Measurements from ENCODE around the gene HDAC4.

GRCh38 chr2:239136762-239137161 lies 264.1 kb downstream of the HDAC4 start:
- TF ChIP-seq SMC3 (IDR thresholded peaks at IDR 0.05; ENCODE audit: low read depth, low read length) (no peak), POLR2A (IDR thresholded peaks at IDR 0.05; ENCODE audit: low read depth, low read length) (no peak), BHLHE40 (IDR thresholded peaks at IDR 0.05; ENCODE audit: low read depth, low read length) (no peak), RCOR1 (IDR thresholded peaks at IDR 0.05; ENCODE audit: insufficient replicate concordance, low read length) (no peak), MAZ (IDR thresholded peaks at IDR 0.05; ENCODE audit: borderline replicate concordance, low read depth, low read length) (no peak), USF2 (IDR thresholded peaks at IDR 0.05; ENCODE audit: low read depth, low read length) (no peak), CHD1 (IDR thresholded peaks at IDR 0.05; ENCODE audit: low read depth, low read length) (no peak), CEBPB (IDR thresholded peaks at IDR 0.05; ENCODE audit: low read depth, low read length) (no peak), RAD21 (IDR thresholded peaks at IDR 0.05; ENCODE audit: low read length) (no peak), MAFK (IDR thresholded peaks at IDR 0.05; ENCODE audit: low read depth, low read length) (no peak)
- TF ChIP-seq, protein P1, sequence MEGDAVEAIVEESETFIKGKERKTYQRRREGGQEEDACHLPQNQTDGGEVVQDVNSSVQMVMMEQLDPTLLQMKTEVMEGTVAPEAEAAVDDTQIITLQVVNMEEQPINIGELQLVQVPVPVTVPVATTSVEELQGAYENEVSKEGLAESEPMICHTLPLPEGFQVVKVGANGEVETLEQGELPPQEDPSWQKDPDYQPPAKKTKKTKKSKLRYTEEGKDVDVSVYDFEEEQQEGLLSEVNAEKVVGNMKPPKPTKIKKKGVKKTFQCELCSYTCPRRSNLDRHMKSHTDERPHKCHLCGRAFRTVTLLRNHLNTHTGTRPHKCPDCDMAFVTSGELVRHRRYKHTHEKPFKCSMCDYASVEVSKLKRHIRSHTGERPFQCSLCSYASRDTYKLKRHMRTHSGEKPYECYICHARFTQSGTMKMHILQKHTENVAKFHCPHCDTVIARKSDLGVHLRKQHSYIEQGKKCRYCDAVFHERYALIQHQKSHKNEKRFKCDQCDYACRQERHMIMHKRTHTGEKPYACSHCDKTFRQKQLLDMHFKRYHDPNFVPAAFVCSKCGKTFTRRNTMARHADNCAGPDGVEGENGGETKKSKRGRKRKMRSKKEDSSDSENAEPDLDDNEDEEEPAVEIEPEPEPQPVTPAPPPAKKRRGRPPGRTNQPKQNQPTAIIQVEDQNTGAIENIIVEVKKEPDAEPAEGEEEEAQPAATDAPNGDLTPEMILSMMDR (conservative IDR thresholded peaks at IDR 0.05; ENCODE audit: low read depth, low read length) = no peak

All from IMR-90 (cell line).